GM18502 (cell line): ENCODE data around the gene APOC4.
"Not testable (repeated sequence)": the region's sequence is repeated elsewhere in the genome, so short reads cannot be mapped to it uniquely, and the experiment has no call there.

ENCODE experiments used
- ATAC-seq: cut with Tn5 transposase; IDR thresholded peaks from one replicate; pipeline ENCODE4 v1.9.1; 2021; ENCODE audit warnings: mild to moderate bottlenecking; ENCODE audit not compliant: unreplicated experiment, poor library complexity

The APOC4 gene

GRCh38 chr19:44955505-44956439 is 13.7 kb downstream of the APOC4 start:
- ATAC-seq = no peak

GRCh38 chr19:44957526-44957925 is 15.5 kb downstream of the APOC4 start:
- ATAC-seq = no peak

- ATAC-seq = no peak
Measured at GRCh38 chr19:44958090-44958489, 16.1 kb downstream of the APOC4 start.

GRCh38 chr19:44959691-44960090 is 17.7 kb downstream of the APOC4 start:
- ATAC-seq = no peak

GRCh38 chr19:44960906-44961728 is 19.1 kb downstream of the APOC4 start:
- ATAC-seq = no peak

- no peak for ATAC-seq
Measured at GRCh38 chr19:44961821-44962220, 19.8 kb downstream of the APOC4 start.

GRCh38 chr19:44968118-44968517 is 26.1 kb downstream of the APOC4 start:
- ATAC-seq = no peak

GRCh38 chr19:44968670-44969069 is 26.6 kb downstream of the APOC4 start:
- ATAC-seq = no peak

- ATAC-seq = no peak
Measured at GRCh38 chr19:44969437-44969836, 27.4 kb downstream of the APOC4 start.

GRCh38 chr19:44971451-44971850 is 29.4 kb downstream of the APOC4 start:
- ATAC-seq = not testable (repeated sequence)

GRCh38 chr19:44972802-44973201 is 30.8 kb downstream of the APOC4 start:
- no peak for ATAC-seq

GRCh38 chr19:44973982-44974735 is 32.1 kb downstream of the APOC4 start:
- no peak for ATAC-seq

- no peak for ATAC-seq
Measured at GRCh38 chr19:44974857-44975256, 32.8 kb downstream of the APOC4 start.

- ATAC-seq = no peak
Measured at GRCh38 chr19:44975444-44975843, 33.4 kb downstream of the APOC4 start.

- ATAC-seq = no peak
Measured at GRCh38 chr19:44984005-44984404, 42.0 kb downstream of the APOC4 start.

GRCh38 chr19:44985445-44985844 is 43.4 kb downstream of the APOC4 start:
- no peak for ATAC-seq

- no peak for ATAC-seq
Measured at GRCh38 chr19:44986389-44986788, 44.4 kb downstream of the APOC4 start.

- ATAC-seq = no peak
Measured at GRCh38 chr19:44987148-44987675, 45.2 kb downstream of the APOC4 start.

- no peak for ATAC-seq
Measured at GRCh38 chr19:44988273-44988672, 46.2 kb downstream of the APOC4 start.

- ATAC-seq = no peak
Measured at GRCh38 chr19:44988896-44989556, 47.0 kb downstream of the APOC4 start.
